ENCODE data around the gene AGMO. TPM values are rescaled to one million over a fixed set of nuclear protein-coding genes. Genes with fewer than 3 reads are reported as not detected.

The AGMO gene
- total RNA-seq, 4 donors from 2014 or later: 0.27 to 0.77 (median 0.64) TPM; not detected in 1

- no peak overlapping the region for H3K4me3 ChIP-seq
- ATAC-seq: no peak
- H3K9me3 ChIP-seq: no peaks in the 10 kb centered on the region
- no peaks in the 10 kb centered on the region for H3K4me1 ChIP-seq
- no peaks in the 10 kb centered on the region for H3K36me3 ChIP-seq
- no peak overlapping the region for H3K27ac ChIP-seq
- no peaks in the 10 kb centered on the region for H3K27me3 ChIP-seq
- WGBS, 2 donors (ENCODE audit: low coverage in 1 of 2): 36 to 50% methylated on average over 1 of the region's 1 CpG
- TF ChIP-seq POLR2AphosphoS5 (IDR thresholded peaks at IDR 0.05) (no peak), CTCF (IDR thresholded peaks at IDR 0.05) (no peak), POLR2A (IDR thresholded peaks at IDR 0.05) (no peak), EP300 (IDR thresholded peaks at IDR 0.05) (no peak)
Observed at GRCh38 chr7:15313361-15313760, 248.5 kb downstream of the AGMO start.

- TF ChIP-seq POLR2AphosphoS5 (IDR thresholded peaks at IDR 0.05) (no peak), CTCF (IDR thresholded peaks at IDR 0.05) (no peak), POLR2A (IDR thresholded peaks at IDR 0.05) (no peak), EP300 (IDR thresholded peaks at IDR 0.05) (no peak)
- 27 to 71% methylated on average over 1 of the region's 1 CpG for WGBS, 2 donors (ENCODE audit: low coverage in 1 of 2)
- H3K9me3 ChIP-seq: no peaks in the 10 kb centered on the region
Observed at GRCh38 chr7:15309872-15310271, 251.9 kb downstream of the AGMO start.

GRCh38 chr7:15308821-15309220 lies 253.0 kb downstream of the AGMO start:
- Histone ChIP-seq H3K27ac (no peak overlapping the region), H3K27me3 (no peaks in the 10 kb centered on the region), H3K36me3 (no peaks in the 10 kb centered on the region), H3K4me1 (no peaks in the 10 kb centered on the region), H3K4me3 (no peak overlapping the region), H3K9me3 (no peaks in the 10 kb centered on the region)
- ATAC-seq: no peak
- 98 to 100% methylated on average over 3 of the region's 3 CpGs for WGBS, 2 donors (ENCODE audit: low coverage in 1 of 2)
- no peak for TF ChIP-seq POLR2AphosphoS5 (IDR thresholded peaks at IDR 0.05)
- no peak for TF ChIP-seq CTCF (IDR thresholded peaks at IDR 0.05)
- no peak for TF ChIP-seq POLR2A (IDR thresholded peaks at IDR 0.05)
- no peak for TF ChIP-seq EP300 (IDR thresholded peaks at IDR 0.05)

More at GRCh38 chr7:15309872-15310271, 251.9 kb downstream of the AGMO start:
- Histone ChIP-seq H3K4me1 (no peaks in the 10 kb centered on the region), H3K27ac (no peak overlapping the region), H3K27me3 (no peaks in the 10 kb centered on the region), H3K36me3 (no peaks in the 10 kb centered on the region), H3K4me3 (no peak overlapping the region)
- ATAC-seq: no peak

- Histone ChIP-seq H3K4me3 (no peak overlapping the region), H3K27me3 (no peaks in the 10 kb centered on the region), H3K9me3 (no peaks in the 10 kb centered on the region), H3K4me1 (no peaks in the 10 kb centered on the region), H3K27ac (no peak overlapping the region), H3K36me3 (no peaks in the 10 kb centered on the region)
- no peak for ATAC-seq
- TF ChIP-seq POLR2A (IDR thresholded peaks at IDR 0.05) (no peak), EP300 (IDR thresholded peaks at IDR 0.05) (no peak), POLR2AphosphoS5 (IDR thresholded peaks at IDR 0.05) (no peak), CTCF (IDR thresholded peaks at IDR 0.05) (no peak)
Observed at GRCh38 chr7:15306296-15306695, 255.5 kb downstream of the AGMO start.

- Histone ChIP-seq H3K4me3 (no peak overlapping the region), H3K27me3 (no peaks in the 10 kb centered on the region), H3K36me3 (no peaks in the 10 kb centered on the region), H3K4me1 (peaks cover 0 to 4% (median 0%) of the 10 kb centered on the region in 3 donors), H3K27ac (no peak overlapping the region), H3K9me3 (no peaks in the 10 kb centered on the region)
- TF ChIP-seq CTCF (IDR thresholded peaks at IDR 0.05): peak; percentile 38 to 73 (median 62)
- TF ChIP-seq EP300 (IDR thresholded peaks at IDR 0.05): no peak
- no peak for ATAC-seq
- WGBS, 2 donors (ENCODE audit: low coverage in 1 of 2): 82 to 83% methylated on average over 2 of the region's 2 CpGs
Observed at GRCh38 chr7:15305002-15305600, 256.7 kb downstream of the AGMO start.

All from gastroesophageal sphincter (tissue), 4 donors.